ENCODE data around the gene SLC17A7.

Gene SLC17A7

DNA sequence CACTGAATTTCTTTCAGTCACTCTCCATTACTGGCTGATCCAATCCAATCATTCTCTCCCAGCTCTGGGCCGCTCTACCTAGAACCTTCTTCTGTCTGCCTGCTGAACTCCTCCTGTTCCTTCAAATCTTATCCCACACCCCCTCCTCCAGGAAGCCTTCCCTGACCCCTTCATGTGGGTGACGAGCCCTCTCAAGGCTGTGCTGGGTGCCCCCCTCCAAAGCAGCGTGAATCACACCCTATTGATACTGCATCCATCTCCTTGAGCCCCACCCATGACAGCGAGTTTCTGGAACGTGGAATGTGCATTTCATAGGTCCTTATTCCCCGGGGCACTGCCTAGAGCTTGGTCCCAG lies 7.1 kb upstream of the SLC17A7 start:
- H3K27ac ChIP-seq = no peak overlapping the region
- TF ChIP-seq, protein P1, sequence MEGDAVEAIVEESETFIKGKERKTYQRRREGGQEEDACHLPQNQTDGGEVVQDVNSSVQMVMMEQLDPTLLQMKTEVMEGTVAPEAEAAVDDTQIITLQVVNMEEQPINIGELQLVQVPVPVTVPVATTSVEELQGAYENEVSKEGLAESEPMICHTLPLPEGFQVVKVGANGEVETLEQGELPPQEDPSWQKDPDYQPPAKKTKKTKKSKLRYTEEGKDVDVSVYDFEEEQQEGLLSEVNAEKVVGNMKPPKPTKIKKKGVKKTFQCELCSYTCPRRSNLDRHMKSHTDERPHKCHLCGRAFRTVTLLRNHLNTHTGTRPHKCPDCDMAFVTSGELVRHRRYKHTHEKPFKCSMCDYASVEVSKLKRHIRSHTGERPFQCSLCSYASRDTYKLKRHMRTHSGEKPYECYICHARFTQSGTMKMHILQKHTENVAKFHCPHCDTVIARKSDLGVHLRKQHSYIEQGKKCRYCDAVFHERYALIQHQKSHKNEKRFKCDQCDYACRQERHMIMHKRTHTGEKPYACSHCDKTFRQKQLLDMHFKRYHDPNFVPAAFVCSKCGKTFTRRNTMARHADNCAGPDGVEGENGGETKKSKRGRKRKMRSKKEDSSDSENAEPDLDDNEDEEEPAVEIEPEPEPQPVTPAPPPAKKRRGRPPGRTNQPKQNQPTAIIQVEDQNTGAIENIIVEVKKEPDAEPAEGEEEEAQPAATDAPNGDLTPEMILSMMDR (IDR thresholded peaks at IDR 0.05) = no peak
- TF ChIP-seq ZFX (IDR thresholded peaks at IDR 0.05; ENCODE audit: borderline replicate concordance) = no peak

- no peak overlapping the region for H3K27ac ChIP-seq
- TF ChIP-seq, protein P1 (IDR thresholded peaks at IDR 0.05) = no peak
- no peak for TF ChIP-seq ZFX (IDR thresholded peaks at IDR 0.05; ENCODE audit: borderline replicate concordance)
These were observed 6.4 kb upstream of the SLC17A7 start for GRCh38 chr19:49447485-49448431.

DNA sequence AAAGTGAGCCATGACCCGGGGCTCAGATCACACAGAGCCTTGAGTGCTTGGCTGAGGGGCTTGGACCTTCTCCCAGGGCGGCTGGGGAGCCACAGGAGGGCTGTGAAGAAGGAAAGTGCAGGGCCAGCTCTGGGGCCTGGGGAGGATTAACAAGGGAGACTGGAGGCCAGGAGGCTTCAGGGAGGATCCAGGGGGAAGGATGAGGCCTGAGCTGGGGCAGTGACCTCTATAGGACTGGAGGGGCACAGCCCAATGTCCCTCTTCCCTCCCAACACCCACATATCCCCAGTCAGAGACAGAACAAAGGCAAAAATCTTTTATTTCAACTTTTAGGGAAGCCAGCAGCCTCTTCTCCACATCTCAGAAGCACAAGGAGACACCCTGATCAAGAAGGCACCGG lies 4.7 kb upstream of the SLC17A7 start:
- no peak for TF ChIP-seq ZFX (IDR thresholded peaks at IDR 0.05; ENCODE audit: borderline replicate concordance)
- TF ChIP-seq, protein P1 (IDR thresholded peaks at IDR 0.05) = no peak
- no peak overlapping the region for H3K27ac ChIP-seq

GRCh38 chr19:49444100-49444700 lies 2.9 kb upstream of the SLC17A7 start:
- peak overlapping the region; percentile 95; the same call in 1 of the 2 replicates for H3K27ac ChIP-seq

DNA sequence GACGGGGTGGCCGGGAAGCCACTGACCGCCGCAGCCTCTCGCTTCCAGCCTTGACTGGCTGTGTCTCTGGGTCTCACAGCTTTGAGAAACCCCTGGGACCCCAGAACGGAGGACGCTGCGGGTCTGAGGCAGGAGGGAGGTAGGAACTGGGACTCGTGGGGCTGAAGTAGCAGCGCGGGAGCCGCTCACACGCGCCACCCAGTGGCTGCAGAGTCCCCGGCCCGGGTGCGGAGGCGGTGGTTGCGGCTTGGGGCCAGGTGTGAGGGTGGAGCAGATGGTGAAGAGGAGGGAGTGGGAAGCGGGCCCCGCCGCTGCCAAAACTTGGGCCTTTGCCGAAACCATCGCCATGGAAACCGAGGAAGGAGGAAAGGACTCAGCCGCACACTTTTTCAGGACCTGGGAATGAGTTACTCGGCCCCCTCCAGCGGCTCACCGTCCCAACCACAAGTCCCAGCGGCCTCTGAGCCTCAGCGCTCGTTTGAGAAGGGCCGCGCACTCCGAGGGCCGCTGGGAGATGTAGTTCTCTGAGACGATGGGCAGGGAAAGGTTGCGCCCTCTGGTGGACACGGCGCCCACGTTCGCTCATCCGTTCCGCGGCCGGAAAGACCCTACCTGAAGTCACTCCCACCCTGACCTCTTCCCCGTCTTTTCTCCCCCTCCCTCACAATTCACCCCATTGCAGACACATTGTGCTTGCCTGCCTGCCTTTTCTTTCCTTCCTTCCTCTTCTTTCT lies 2.2 kb upstream of the SLC17A7 start:
- H3K27ac ChIP-seq = peak overlapping the region; percentile 95
- TF ChIP-seq ZFX (IDR thresholded peaks at IDR 0.05; ENCODE audit: borderline replicate concordance) = no peak
- TF ChIP-seq, protein P1 (IDR thresholded peaks at IDR 0.05) = peak; percentile 99

DNA sequence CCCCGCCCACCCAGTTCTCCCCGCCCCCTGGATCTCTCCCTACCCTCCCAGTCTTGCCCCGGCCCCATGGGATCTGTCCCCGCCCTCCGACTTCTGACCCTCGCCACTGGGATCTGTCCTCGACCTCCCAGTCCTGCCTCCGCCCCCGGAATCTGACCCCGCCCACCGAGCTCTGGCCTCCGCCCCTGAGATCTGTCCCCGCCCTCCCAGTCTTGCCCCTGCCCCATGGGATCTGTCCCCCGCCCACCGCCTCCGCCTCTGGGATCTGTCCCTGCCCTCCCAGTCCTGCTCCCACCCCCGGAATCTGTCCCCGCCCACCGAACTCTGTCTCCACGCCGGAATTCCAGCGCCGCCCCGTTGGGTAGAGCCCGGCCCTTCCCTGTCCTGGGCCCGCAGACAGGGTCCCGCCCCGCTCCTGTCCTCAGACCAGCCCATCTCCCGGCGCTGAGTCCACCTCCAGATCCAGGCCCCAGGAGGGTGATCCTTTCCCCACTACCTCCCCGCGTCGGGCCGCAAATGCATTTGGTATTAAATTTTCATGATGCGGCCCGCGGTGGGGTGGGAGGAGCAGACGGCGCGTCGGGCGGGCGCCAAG lies 1.5 kb upstream of the SLC17A7 start:
- TF ChIP-seq, protein P1 (IDR thresholded peaks at IDR 0.05) = no peak
- TF ChIP-seq ZFX (IDR thresholded peaks at IDR 0.05; ENCODE audit: borderline replicate concordance) = no peak
- peak overlapping the region; percentile 95 for H3K27ac ChIP-seq

GRCh38 chr19:49442354-49442753 lies 1.0 kb upstream of the SLC17A7 start:
- peak overlapping the region; percentile 95 for H3K27ac ChIP-seq
- TF ChIP-seq, protein P1 (IDR thresholded peaks at IDR 0.05) = no peak
- no peak for TF ChIP-seq ZFX (IDR thresholded peaks at IDR 0.05; ENCODE audit: borderline replicate concordance)
